GM19463 (cell line): Measurements from ENCODE around the gene CNIH4.
A peak's percentile ranks its signal among the peaks of the same experiment; 100 is the strongest.
"Not testable (repeated sequence)": the region's sequence is repeated elsewhere in the genome, so short reads cannot be mapped to it uniquely, and the experiment has no call there.

Source experiments
- ATAC-seq: cut with Tn5 transposase; IDR thresholded peaks from one replicate; pipeline ENCODE4 v1.9.1; 2021; ENCODE audit warnings: mild to moderate bottlenecking, moderate library complexity; ENCODE audit not compliant: unreplicated experiment

The CNIH4 gene

DNA sequence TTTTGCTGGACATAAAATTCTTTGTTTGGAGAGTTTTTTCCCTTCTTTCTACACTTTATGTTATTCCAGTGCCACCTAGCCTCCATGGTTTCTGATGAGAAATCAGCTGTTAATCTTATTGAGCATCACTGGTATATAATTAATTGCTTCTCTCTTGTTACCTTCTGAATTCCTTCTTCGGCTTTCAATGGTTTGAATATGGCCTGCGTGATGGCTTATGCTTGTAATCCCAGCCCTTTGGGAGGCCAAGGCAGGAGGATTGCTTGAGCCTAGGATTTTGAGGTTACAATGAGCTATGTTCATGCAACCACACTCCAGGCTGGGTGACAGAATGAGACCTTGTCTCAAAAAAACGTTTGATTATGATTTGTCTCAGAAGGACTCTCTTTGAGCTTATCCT lies 13.0 kb upstream of the CNIH4 start:
- ATAC-seq: no peak

DNA sequence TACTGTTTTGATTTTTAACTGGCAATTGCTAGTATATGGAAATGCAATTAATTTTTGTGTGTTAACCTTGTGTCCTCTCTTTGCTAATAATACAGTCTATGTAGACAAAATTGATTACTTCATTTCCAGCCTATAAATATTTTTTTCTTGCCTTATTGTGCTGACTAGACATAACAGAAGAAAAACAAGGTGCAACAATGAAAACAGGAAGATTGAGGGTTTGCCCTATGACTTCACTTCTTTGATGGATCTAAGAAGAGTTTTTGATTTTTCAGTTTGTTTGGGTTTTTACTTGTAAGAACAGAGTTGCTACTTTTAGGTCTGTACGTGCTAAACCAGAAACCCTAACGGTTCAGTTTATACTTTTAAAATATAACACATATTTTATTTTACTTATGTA lies 8.5 kb upstream of the CNIH4 start:
- no peak for ATAC-seq

GRCh38 chr1:224349716-224350115 lies 7.0 kb upstream of the CNIH4 start:
- not testable (repeated sequence) for ATAC-seq

DNA sequence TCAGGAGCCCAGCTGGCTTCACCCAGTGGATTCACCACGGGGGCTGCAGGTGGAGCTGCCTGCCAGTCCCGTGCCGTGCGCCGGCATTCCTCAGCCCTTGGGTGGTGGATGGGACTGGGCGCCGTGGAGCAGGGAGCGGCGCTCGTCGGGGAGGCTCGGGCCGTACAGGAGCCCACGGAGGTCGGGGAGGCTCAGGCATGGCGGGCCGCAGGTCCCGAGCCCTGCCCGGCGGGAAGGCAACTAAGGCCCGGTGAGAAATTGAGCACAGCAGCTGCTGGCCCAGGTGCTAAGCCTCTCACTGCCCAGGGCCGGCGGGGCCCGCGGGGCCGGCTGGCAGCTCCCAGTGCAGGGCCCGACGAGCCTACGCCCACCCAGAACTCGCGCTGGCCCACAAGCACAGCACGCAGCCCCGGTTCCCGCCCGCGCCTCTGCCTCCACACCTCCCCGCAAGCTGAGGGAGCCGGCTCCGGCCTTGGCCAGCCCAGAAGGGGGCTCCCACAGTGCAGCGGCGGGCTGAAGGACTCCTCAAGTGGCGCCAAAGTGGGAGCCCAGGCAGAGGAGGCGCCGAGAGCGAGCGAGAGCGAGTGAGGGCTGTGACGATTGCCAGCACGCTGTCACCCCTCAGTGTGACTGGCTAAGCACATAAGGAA lies 4.1 kb upstream of the CNIH4 start:
- ATAC-seq: not testable (repeated sequence)

- no peak for ATAC-seq
These were observed 2.4 kb upstream of the CNIH4 start for GRCh38 chr1:224353975-224354925.

DNA sequence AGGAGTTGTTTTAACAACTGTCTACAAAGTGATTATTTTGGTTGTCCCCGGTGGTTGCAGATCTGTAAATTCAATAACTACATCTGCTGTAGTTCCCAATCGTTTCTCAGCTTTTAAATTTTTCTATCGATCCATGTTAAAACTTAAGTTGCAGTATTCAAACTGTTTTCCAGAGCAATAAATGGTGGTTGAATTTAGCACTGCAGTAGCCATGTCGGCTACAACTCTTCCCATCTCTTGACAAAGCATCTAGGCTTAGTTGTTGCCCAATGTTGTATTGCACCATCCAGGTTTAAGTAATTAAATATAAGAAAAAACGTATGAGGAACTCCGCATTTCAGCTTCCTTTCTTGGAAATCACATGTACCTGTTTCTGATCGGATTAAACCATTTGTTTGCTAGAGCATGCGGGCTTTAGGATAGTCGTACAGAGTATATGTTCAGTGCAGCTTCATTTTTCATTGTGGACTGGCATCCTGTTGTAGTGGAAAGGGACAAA lies 996 bp downstream of the CNIH4 start:
- no peak for ATAC-seq

DNA sequence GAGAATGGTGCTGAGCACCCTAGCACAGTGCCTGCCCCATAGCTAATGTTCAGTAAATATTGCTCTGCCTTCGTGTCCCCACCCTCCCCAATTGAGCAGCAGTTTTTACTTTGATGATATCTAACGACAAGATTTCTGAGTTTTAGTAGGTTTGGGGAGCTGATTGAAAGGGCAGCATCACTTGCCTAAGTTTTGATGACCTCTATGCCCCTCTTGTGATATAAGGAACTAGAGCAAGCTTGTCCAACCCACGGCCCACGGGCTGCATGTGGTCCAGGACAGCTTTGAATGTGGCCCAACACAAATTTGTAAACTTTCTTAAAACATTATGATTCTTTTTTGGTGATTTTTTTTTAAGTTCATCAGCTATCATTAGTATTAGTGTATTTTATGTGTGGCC lies 1.6 kb downstream of the CNIH4 start:
- no peak for ATAC-seq

DNA sequence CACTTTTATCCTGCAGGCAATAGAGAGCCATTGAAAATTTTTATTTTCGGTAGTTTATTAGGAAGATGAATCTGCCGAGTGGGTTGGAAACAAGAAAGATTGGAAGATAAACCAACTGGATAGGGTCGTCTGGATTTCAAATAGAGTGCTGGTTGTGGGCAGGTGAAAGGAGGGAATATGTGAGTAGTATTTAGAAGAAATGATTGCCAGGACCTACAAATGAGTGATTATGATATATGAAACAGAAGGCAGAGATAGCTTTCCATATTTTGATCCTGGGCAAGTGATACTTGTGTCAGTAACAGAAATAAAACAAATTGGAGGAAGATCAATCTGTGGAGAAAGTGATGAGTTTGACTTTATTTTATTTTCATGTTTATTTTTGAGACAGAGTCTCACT lies 2.5 kb downstream of the CNIH4 start:
- ATAC-seq: no peak

GRCh38 chr1:224368409-224368808 lies 11.7 kb downstream of the CNIH4 start:
- ATAC-seq: peak; percentile 74

GRCh38 chr1:224373008-224373590 lies 16.4 kb downstream of the CNIH4 start:
- no peak for ATAC-seq

DNA sequence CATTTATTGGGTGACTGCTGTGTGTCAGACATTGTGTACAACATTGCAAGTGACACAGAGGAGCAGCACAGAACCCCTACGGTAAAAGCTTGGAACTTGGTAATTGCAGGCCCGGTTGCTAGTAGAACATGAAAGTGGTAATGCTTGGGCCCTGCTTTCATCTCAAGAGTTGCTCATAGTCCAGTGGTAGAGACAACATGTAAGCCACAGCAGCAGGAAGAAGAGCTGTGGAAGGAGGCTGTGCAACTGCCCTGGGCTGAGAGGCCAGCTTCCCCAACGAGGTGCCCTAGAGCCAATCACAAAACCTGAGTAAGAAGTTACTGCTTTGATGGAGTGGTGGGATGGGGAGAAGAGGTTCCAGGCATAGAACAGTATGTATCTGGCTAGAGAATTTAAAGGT lies 18.4 kb downstream of the CNIH4 start:
- ATAC-seq: no peak

GRCh38 chr1:224377676-224378006 lies 21.0 kb downstream of the CNIH4 start:
- peak; percentile 72 for ATAC-seq

GRCh38 chr1:224378855-224379631 lies 22.4 kb downstream of the CNIH4 start:
- peak; percentile 38 for ATAC-seq

GRCh38 chr1:224380003-224380402 lies 23.3 kb downstream of the CNIH4 start:
- ATAC-seq: peak; percentile 46

DNA sequence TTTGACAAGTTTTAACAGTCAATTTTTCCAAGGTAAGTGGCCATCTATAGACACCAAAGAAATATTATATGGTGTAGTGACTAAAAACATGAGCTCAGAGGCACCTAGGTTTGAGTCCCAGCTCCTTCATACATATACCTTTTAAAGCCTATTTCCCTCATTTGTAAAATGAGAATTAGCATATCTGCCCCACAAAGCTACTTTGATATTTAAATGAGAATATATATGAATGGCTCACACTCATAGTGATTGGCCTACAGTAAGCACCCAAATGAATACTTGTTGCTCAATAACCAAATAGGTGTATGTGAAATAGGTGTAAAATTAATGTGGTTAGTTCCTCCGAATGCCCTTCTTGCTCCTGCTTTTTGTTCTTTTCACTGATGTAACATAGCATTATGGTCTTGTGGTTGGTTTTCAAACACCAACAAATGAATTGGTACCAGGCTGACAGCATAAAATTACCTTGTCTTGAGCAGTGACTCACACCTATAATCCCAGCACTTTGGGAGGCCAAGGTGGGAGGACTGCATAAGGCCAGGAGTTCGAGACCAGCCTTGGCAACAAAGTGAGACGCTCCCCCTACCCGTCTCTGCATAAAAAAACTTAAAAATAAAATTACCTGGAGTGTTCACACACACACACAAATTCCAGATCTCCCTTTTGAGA lies 25.3 kb downstream of the CNIH4 start:
- no peak for ATAC-seq

- no peak for ATAC-seq
These were observed 26.5 kb downstream of the CNIH4 start for GRCh38 chr1:224383218-224383617.

DNA sequence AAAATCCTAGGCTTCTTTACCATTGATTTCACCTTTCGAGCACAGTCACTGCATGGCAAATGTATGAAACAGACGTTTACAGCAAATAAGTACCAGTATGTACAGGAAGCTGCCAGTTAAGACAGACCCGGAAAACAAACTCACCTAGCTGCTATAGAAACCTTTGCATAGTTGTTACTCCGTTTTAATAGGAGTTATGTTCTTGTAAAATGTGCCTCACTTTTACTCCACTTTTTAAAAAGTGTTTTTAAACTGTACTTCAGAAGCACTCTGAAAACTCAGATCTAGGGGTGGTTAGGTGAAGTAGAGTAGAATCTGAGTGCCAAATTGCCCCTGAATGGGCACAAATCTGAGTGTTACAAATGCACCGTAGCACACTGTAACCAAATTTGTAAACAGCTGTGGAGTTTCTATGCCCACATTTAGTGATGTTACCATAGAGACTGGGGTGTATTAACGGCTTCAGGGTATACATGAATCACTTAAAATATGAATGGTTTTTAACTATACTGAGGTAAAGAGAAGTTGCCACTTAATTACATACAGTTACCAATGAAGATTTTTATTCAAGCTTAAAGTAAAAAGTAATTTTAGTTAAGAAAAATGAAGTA lies 30.7 kb downstream of the CNIH4 start:
- no peak for ATAC-seq

DNA sequence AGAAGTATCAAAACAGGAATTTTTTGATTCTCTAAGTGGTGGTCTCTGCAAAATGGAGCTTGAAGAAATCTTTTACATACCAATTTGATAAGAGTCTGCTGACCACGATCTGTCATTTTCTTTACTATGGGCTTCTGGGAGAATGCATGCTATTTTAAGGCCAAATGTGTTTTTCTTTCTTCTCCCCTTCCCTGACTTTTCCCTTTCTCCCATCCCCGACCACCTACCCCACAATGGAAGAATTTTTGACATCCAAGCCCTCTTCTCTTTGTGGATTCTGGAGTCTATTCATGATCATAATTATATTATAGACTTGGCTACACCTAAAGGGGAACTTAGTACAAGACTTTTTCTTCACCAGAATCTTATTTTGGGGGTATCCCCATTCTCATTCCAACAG lies 31.3 kb downstream of the CNIH4 start:
- ATAC-seq: no peak

- no peak for ATAC-seq
These were observed 33.8 kb downstream of the CNIH4 start for GRCh38 chr1:224390517-224390916.
